ENCODE measurements around the gene TTC24. TPM values are rescaled to one million over a fixed set of nuclear protein-coding genes. Genes with fewer than 3 reads are reported as not detected.

TTC24 gene
- total RNA-seq, 1 donor: not detected

DNA sequence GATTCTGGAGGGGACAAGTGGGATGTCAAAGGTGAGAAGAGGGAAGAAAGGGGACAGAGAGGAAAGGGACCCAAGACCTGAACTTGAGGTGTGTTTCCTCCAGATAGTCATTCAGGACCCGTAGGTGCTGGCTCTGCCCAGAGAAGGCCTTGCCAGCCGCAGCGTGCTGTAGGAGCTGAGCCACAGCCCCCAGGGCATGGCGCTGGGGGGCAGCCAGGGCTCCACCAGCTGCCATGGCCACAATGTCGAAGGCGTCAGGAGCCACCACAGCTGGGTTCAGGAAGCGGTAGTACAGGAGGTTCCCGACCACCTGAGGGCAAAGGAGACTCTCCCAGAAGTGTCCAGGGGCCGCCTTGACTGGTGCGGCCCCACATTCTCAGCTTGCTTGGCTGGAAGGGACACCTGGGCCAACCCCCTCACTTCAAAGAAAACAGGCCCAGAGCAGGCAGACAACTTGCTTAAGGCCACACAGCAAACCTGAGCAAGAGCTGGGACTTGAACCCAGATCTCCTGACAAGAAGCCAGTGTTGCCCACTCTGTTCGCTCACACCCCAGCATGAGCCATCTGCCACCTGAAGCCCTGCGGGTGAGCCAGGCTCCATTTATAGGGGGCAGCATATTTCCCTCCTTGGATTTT lies 45.0 kb upstream of the TTC24 start:
- Histone ChIP-seq H3K36me3 (ENCODE audit: insufficient read depth, low read length) (peaks cover 55% of the 10 kb centered on the region), H3K27ac (ENCODE audit: low read depth, low read length) (no peak overlapping the region), H3K4me1 (ENCODE audit: insufficient read depth, low read length) (no peaks in the 10 kb centered on the region), H3K4me2 (ENCODE audit: insufficient read depth, low read length) (no peak overlapping the region), H3K79me2 (ENCODE audit: insufficient read depth, low read length) (no peaks in the 10 kb centered on the region), H3K4me3 (ENCODE audit: insufficient read depth, low read length) (no peak overlapping the region), H3K9me3 (ENCODE audit: low read depth, low read length) (no peaks in the 10 kb centered on the region), H2AFZ (ENCODE audit: low read length) (no peak overlapping the region), H3K27me3 (ENCODE audit: insufficient read depth, low read length) (no peaks in the 10 kb centered on the region), H4K20me1 (ENCODE audit: insufficient read depth, low read length) (no peaks in the 10 kb centered on the region)
- TF ChIP-seq, protein P1, sequence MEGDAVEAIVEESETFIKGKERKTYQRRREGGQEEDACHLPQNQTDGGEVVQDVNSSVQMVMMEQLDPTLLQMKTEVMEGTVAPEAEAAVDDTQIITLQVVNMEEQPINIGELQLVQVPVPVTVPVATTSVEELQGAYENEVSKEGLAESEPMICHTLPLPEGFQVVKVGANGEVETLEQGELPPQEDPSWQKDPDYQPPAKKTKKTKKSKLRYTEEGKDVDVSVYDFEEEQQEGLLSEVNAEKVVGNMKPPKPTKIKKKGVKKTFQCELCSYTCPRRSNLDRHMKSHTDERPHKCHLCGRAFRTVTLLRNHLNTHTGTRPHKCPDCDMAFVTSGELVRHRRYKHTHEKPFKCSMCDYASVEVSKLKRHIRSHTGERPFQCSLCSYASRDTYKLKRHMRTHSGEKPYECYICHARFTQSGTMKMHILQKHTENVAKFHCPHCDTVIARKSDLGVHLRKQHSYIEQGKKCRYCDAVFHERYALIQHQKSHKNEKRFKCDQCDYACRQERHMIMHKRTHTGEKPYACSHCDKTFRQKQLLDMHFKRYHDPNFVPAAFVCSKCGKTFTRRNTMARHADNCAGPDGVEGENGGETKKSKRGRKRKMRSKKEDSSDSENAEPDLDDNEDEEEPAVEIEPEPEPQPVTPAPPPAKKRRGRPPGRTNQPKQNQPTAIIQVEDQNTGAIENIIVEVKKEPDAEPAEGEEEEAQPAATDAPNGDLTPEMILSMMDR (IDR thresholded peaks at IDR 0.05; ENCODE audit: extremely low read depth, low read depth, low read length): no peak
- DNase-seq (ENCODE audit: insufficient read length, low spot score, missing footprints): no peak

DNA sequence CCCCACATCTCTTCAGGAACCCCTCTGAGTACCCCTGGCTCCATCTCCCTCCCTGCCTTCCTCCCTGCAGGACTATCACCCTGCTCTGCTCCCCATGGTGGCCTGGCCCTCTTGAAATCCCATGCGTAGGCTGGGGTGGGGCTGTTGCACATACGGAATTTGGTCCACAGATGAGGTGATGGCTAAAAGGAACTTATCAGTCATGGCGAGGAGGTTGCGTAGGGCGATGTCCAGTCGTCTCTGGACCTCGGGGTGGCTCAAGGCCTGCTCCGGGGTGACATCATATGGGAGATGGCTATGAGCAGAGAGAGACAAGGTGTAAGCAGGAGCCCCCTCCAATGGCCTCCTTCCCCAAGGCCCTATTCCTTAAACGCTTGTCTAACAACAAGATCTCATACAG lies 42.5 kb upstream of the TTC24 start:
- TF ChIP-seq, protein P1 (IDR thresholded peaks at IDR 0.05; ENCODE audit: extremely low read depth, low read depth, low read length): no peak
- H3K4me3 ChIP-seq (ENCODE audit: insufficient read depth, low read length): no peak overlapping the region
- H2AFZ ChIP-seq (ENCODE audit: low read length): no peak overlapping the region
- no peaks in the 10 kb centered on the region for H3K79me2 ChIP-seq (ENCODE audit: insufficient read depth, low read length)
- H3K36me3 ChIP-seq (ENCODE audit: insufficient read depth, low read length): peaks cover 66% of the 10 kb centered on the region
- no peak overlapping the region for H3K27ac ChIP-seq (ENCODE audit: low read depth, low read length)
- no peaks in the 10 kb centered on the region for H3K4me1 ChIP-seq (ENCODE audit: insufficient read depth, low read length)
- no peaks in the 10 kb centered on the region for H4K20me1 ChIP-seq (ENCODE audit: insufficient read depth, low read length)
- DNase-seq (ENCODE audit: insufficient read length, low spot score, missing footprints): no peak
- no peaks in the 10 kb centered on the region for H3K27me3 ChIP-seq (ENCODE audit: insufficient read depth, low read length)
- no peaks in the 10 kb centered on the region for H3K9me3 ChIP-seq (ENCODE audit: low read depth, low read length)
- H3K4me2 ChIP-seq (ENCODE audit: insufficient read depth, low read length): no peak overlapping the region

DNA sequence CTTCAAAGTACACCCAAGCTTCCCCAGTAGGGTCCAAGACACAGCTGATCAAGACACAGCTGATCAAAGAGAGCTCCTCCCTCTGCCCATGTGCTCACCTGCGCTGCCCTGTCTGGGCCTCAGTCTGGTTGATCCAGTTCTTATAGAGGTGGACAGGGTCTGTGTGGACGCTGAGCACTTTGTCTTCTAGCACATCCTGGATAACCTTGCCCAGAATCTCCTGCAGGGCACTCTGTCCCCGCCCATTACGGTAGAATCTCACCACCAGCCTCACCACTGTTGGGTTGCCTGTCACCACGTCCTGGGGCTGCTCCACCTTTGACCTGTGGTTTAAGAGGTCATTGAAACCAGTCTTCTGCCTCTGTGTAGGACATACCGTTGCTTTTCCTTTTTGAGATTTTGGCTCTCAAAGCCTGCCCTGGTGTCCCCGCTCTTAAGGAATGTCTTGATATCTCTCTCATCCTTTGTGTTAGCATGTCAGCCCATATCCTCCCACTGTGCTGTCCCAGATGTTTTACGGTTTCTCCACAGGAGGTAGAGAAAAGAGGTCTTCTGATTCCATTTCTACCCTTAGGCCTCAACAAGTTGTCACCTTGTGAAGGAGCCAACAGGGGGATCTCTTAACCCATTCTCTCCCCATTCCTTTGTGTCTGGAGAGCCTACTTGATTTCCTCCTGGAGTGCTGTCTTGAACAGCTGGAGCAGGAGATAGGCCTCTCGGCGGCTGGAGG lies 40.6 kb upstream of the TTC24 start:
- no peak for DNase-seq (ENCODE audit: insufficient read length, low spot score, missing footprints)
- H3K36me3 ChIP-seq (ENCODE audit: insufficient read depth, low read length): peaks cover 63% of the 10 kb centered on the region
- H3K9me3 ChIP-seq (ENCODE audit: low read depth, low read length): no peaks in the 10 kb centered on the region
- TF ChIP-seq, protein P1 (IDR thresholded peaks at IDR 0.05; ENCODE audit: extremely low read depth, low read depth, low read length): no peak
- no peak overlapping the region for H2AFZ ChIP-seq (ENCODE audit: low read length)
- H3K27ac ChIP-seq (ENCODE audit: low read depth, low read length): no peak overlapping the region
- no peak overlapping the region for H3K4me3 ChIP-seq (ENCODE audit: insufficient read depth, low read length)
- no peaks in the 10 kb centered on the region for H3K27me3 ChIP-seq (ENCODE audit: insufficient read depth, low read length)
- no peaks in the 10 kb centered on the region for H4K20me1 ChIP-seq (ENCODE audit: insufficient read depth, low read length)
- no peak overlapping the region for H3K4me2 ChIP-seq (ENCODE audit: insufficient read depth, low read length)
- H3K4me1 ChIP-seq (ENCODE audit: insufficient read depth, low read length): no peaks in the 10 kb centered on the region
- no peaks in the 10 kb centered on the region for H3K79me2 ChIP-seq (ENCODE audit: insufficient read depth, low read length)

DNA sequence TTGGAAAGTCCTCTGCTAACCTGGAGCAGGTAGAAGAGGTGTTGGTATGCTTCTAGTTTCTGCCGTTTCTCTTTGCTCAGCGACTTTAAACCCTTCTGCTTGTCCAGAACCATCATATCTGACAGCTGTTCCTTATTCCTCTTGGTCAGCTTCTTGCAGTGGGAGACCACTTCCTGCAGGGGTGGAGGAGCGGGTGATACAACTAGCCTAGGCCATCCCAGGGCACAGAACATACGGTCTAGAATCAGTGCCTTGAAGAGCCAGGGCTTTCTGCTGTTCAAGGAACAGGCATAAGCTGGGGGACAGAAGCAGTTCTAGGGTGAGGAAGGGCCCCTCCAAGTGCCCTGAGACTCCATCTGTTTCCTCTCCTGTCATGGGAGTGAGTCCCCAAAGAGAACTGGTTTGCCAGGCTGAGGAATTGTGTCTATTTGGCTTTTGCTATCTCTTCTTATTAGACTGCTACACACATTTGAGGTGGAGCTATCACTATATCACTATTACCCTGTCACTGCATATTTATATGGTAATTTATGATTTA lies 39.6 kb upstream of the TTC24 start:
- H3K36me3 ChIP-seq (ENCODE audit: insufficient read depth, low read length): peaks cover 63% of the 10 kb centered on the region
- no peak overlapping the region for H3K27ac ChIP-seq (ENCODE audit: low read depth, low read length)
- H3K4me2 ChIP-seq (ENCODE audit: insufficient read depth, low read length): no peak overlapping the region
- H2AFZ ChIP-seq (ENCODE audit: low read length): no peak overlapping the region
- H3K9me3 ChIP-seq (ENCODE audit: low read depth, low read length): no peaks in the 10 kb centered on the region
- H3K79me2 ChIP-seq (ENCODE audit: insufficient read depth, low read length): no peaks in the 10 kb centered on the region
- TF ChIP-seq, protein P1 (IDR thresholded peaks at IDR 0.05; ENCODE audit: extremely low read depth, low read depth, low read length): no peak
- no peaks in the 10 kb centered on the region for H3K27me3 ChIP-seq (ENCODE audit: insufficient read depth, low read length)
- no peaks in the 10 kb centered on the region for H4K20me1 ChIP-seq (ENCODE audit: insufficient read depth, low read length)
- no peak for DNase-seq (ENCODE audit: insufficient read length, low spot score, missing footprints)
- no peaks in the 10 kb centered on the region for H3K4me1 ChIP-seq (ENCODE audit: insufficient read depth, low read length)
- H3K4me3 ChIP-seq (ENCODE audit: insufficient read depth, low read length): no peak overlapping the region

All from osteoblast (primary cell).